H1 (cell line): ENCODE measurements around the gene KCND1.

Experiments used
- CEBPB ChIP-seq: IDR thresholded peaks from 2 replicates; pipeline ENCODE4 v1.6.1; 2012; ENCODE audit warnings: low read depth, low read length
- CTCF ChIP-seq, 3 experiments: IDR thresholded peaks; 1 replicate in 2 of 3; 2 replicates in 1 of 3; pipeline versions ENCODE4 v1.5.1 to v1.6.1; 2011; ENCODE audit warnings: low read length in 3 of 3, mild to moderate bottlenecking in 3 of 3, inconsistent platforms in 2 of 3, low read depth in 1 of 3, moderate library complexity in 1 of 3; ENCODE audit not compliant: insufficient read depth in 1 of 3; ENCODE audit errors: control extremely low read depth in 1 of 3
- EGR1 ChIP-seq: IDR thresholded peaks from 2 replicates; pipeline ENCODE4 v1.6.1; 2011; ENCODE audit warnings: low read depth, low read length, borderline replicate concordance
- EP300 ChIP-seq, 2 experiments: IDR thresholded peaks; 1 replicate in 1 of 2; 2 replicates in 1 of 2; pipeline ENCODE4 v1.6.1; 2011 to 2012; ENCODE audit warnings: low read depth in 2 of 2, low read length in 2 of 2, mild to moderate bottlenecking in 2 of 2, borderline replicate concordance in 1 of 2, inconsistent platforms in 1 of 2, moderate library complexity in 1 of 2
- EZH2 ChIP-seq: fragments of 200-600 bp; sonication (generic); IDR thresholded peaks from 2 replicates; pipeline ENCODE4 v1.7.1; 2012; ENCODE audit warnings: low read depth, mild to moderate bottlenecking, moderate library complexity, low read length, inconsistent platforms; ENCODE audit not compliant: severe bottlenecking
- JUN ChIP-seq: IDR thresholded peaks from 2 replicates; pipeline ENCODE4 v1.6.1; 2011; ENCODE audit warnings: low read depth, mild to moderate bottlenecking, improper control_type of control experiment, low read length
- JUND ChIP-seq: IDR thresholded peaks from 2 replicates; pipeline ENCODE4 v1.6.1; 2011; ENCODE audit warnings: mild to moderate bottlenecking, improper control_type of control experiment, low read length
- MAX ChIP-seq: IDR thresholded peaks from 2 replicates; pipeline ENCODE4 v1.6.1; 2012; ENCODE audit warnings: inconsistent platforms
- NANOG ChIP-seq: IDR thresholded peaks from 2 replicates; pipeline ENCODE4 v1.6.1; 2011; ENCODE audit warnings: low read length, low read depth, mild to moderate bottlenecking, inconsistent platforms; ENCODE audit not compliant: insufficient read depth, poor library complexity, severe bottlenecking
- POLR2A ChIP-seq, 2 experiments: IDR thresholded peaks; 1 replicate in 1 of 2; 2 replicates in 1 of 2; pipeline ENCODE4 v1.6.1; 2011; ENCODE audit warnings: low read depth in 2 of 2, low read length in 2 of 2, mild to moderate bottlenecking in 2 of 2; ENCODE audit errors: control extremely low read depth in 1 of 2
- RFX5 ChIP-seq: IDR thresholded peaks from 2 replicates; pipeline ENCODE4 v1.6.1; 2011; ENCODE audit warnings: low read depth, low read length, improper control_type of control experiment, borderline replicate concordance
- SP1 ChIP-seq: IDR thresholded peaks from 2 replicates; pipeline ENCODE4 v1.6.1; 2011; ENCODE audit warnings: low read depth, low read length
- YY1 ChIP-seq: IDR thresholded peaks from 2 replicates; pipeline ENCODE4 v1.6.1; 2011; ENCODE audit warnings: low read depth, mild to moderate bottlenecking, low read length
- TF ChIP-seq, protein P1 (sequence below): IDR thresholded peaks from 2 replicates; pipeline ENCODE4 v1.6.1; 2011; ENCODE audit warnings: low read depth, mild to moderate bottlenecking, low read length; ENCODE audit not compliant: insufficient read depth

GRCh38 chrX:48966796-48967579 is 4.7 kb downstream of the KCND1 start:
- TF ChIP-seq POLR2A (IDR thresholded peaks at IDR 0.05; ENCODE audit: control extremely low read depth in 1 of 2, low read depth in 2 of 2, low read length in 2 of 2): no peak
- no peak for TF ChIP-seq CTCF (IDR thresholded peaks at IDR 0.05; ENCODE audit: control extremely low read depth in 1 of 3, insufficient read depth in 1 of 3, low read depth in 1 of 3, low read length in 3 of 3)
- TF ChIP-seq MAX: no peak
- TF ChIP-seq NANOG: no peak
- no peak for TF ChIP-seq CEBPB
- no peak for TF ChIP-seq YY1
- TF ChIP-seq, protein P1, sequence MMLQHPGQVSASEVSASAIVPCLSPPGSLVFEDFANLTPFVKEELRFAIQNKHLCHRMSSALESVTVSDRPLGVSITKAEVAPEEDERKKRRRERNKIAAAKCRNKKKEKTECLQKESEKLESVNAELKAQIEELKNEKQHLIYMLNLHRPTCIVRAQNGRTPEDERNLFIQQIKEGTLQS: no peak
- TF ChIP-seq EP300 (IDR thresholded peaks at IDR 0.05; ENCODE audit: borderline replicate concordance in 1 of 2, low read depth in 2 of 2, low read length in 2 of 2): no peak
- TF ChIP-seq EZH2: no peak
- no peak for TF ChIP-seq JUND
- TF ChIP-seq JUN: no peak
- no peak for TF ChIP-seq SP1
- TF ChIP-seq EGR1: no peak
- no peak for TF ChIP-seq RFX5
